Lower leg skin (tissue), 3 donors: ENCODE measurements around the gene PRODH.

Experiments
- POLR2A ChIP-seq, 2 donors: fragments of 450-650 bp; IDR thresholded peaks; one replicate each; pipeline ENCODE4 v1.6.1; 2016 to 2017; ENCODE audit warnings: antibody characterized with exemption in 2 of 2, mild to moderate bottlenecking in 1 of 2, moderate library complexity in 1 of 2
- TF ChIP-seq, protein P1 (sequence below), 3 donors: fragments of 450-650 bp; IDR thresholded peaks; one replicate each; pipeline ENCODE4 v1.5.1; 2016; ENCODE audit warnings: antibody characterized with exemption in 3 of 3, mild to moderate bottlenecking in 3 of 3, moderate library complexity in 2 of 3

DNA sequence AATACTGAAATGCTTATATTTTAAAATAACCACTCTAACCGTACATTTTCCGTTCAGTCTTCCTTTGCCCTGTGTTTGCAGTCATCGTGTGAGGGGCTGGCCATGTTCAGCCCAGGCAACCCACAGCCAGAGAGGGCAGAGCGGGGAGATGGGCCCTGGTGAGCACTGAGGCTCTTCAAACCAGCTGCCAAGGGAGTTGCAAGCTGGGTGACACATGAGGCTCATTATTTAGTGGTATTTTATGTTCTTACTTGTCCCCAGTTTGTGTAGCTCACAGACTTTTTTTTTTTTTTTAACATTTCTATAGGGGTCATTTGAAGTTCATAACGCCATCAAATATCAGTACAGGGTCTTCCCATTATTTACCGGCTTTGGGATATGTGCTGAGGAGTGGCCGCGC, 48.0 kb downstream of the PRODH start:
- TF ChIP-seq, protein P1, sequence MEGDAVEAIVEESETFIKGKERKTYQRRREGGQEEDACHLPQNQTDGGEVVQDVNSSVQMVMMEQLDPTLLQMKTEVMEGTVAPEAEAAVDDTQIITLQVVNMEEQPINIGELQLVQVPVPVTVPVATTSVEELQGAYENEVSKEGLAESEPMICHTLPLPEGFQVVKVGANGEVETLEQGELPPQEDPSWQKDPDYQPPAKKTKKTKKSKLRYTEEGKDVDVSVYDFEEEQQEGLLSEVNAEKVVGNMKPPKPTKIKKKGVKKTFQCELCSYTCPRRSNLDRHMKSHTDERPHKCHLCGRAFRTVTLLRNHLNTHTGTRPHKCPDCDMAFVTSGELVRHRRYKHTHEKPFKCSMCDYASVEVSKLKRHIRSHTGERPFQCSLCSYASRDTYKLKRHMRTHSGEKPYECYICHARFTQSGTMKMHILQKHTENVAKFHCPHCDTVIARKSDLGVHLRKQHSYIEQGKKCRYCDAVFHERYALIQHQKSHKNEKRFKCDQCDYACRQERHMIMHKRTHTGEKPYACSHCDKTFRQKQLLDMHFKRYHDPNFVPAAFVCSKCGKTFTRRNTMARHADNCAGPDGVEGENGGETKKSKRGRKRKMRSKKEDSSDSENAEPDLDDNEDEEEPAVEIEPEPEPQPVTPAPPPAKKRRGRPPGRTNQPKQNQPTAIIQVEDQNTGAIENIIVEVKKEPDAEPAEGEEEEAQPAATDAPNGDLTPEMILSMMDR (IDR thresholded peaks at IDR 0.05): no peak
- TF ChIP-seq POLR2A (IDR thresholded peaks at IDR 0.05): no peak
